Keratinocyte (primary cell): ENCODE measurements around the gene VPS37C.
"Not testable (repeated sequence)": the region's sequence is repeated elsewhere in the genome, so short reads cannot be mapped to it uniquely, and the experiment has no call there.

ENCODE experiments used
- CTCF ChIP-seq, 3 experiments: IDR thresholded peaks in 1 of 3; conservative IDR thresholded peaks in 1 of 3; optimal IDR thresholded peaks in 1 of 3; 2 replicates in 2 of 3; 3 replicates in 1 of 3; pipeline versions ENCODE3 to v1.5.1; 2011; ENCODE audit warnings: low read length in 3 of 3, mild to moderate bottlenecking in 3 of 3, moderate library complexity in 2 of 3, control low read depth in 1 of 3, inconsistent platforms in 1 of 3; ENCODE audit not compliant: insufficient read depth in 2 of 3; ENCODE audit errors: extremely low read depth in 1 of 3
- EZH2 ChIP-seq: IDR thresholded peaks from one replicate; pipeline ENCODE4 v1.6.1; 2012; ENCODE audit warnings: inconsistent platforms, mild to moderate bottlenecking, low read length, moderate library complexity

- TF ChIP-seq CTCF (optimal IDR thresholded peaks at IDR 0.05 in 1 of 3, IDR thresholded peaks at IDR 0.05 in 1 of 3, conservative IDR thresholded peaks at IDR 0.05 in 1 of 3; ENCODE audit: extremely low read depth in 1 of 3, insufficient read depth in 2 of 3, low read length in 3 of 3); EZH2: not testable (repeated sequence)
Observed at GRCh38 chr11:61166331-61166730, 5.1 kb upstream of the VPS37C start.
